GM12874 (cell line): ENCODE results near the gene SMARCC1.

Source experiments
- CTCF ChIP-seq: IDR thresholded peaks from 2 replicates; pipeline ENCODE4 v1.5.1; 2011; ENCODE audit warnings: low read depth, mild to moderate bottlenecking, control low read depth, low read length, moderate library complexity; ENCODE audit not compliant: insufficient read depth

Gene SMARCC1

GRCh38 chr3:47678446-47679338 is 103.0 kb downstream of the SMARCC1 start:
- TF ChIP-seq CTCF = no peak

GRCh38 chr3:47669026-47669749 is 112.5 kb downstream of the SMARCC1 start:
- no peak for TF ChIP-seq CTCF

DNA sequence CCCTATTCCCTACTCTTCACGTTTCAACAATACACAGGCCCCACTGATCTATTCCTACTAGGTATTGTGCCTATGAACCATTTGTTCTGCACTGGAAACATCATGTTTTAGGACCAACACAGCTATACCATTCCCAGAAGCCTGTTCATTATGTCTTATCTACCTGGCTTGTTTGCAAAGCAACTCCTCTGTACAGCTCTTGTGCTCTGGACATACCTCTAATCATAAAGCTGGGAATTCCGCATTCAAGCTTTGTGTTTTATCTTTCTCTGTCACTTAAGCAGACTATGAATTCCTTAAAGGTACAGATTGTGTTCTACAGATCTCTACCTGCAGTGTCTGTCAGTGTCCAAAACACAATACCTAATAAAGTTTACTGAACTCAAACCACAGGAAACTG is 115.6 kb downstream of the SMARCC1 start:
- TF ChIP-seq CTCF = no peak

- TF ChIP-seq CTCF = peak; percentile 27; the same call in 1 of the 2 replicates
Measured at GRCh38 chr3:47664519-47664918, 117.2 kb downstream of the SMARCC1 start.

- TF ChIP-seq CTCF = no peak
Measured at GRCh38 chr3:47663630-47664240, 118.0 kb downstream of the SMARCC1 start.

DNA sequence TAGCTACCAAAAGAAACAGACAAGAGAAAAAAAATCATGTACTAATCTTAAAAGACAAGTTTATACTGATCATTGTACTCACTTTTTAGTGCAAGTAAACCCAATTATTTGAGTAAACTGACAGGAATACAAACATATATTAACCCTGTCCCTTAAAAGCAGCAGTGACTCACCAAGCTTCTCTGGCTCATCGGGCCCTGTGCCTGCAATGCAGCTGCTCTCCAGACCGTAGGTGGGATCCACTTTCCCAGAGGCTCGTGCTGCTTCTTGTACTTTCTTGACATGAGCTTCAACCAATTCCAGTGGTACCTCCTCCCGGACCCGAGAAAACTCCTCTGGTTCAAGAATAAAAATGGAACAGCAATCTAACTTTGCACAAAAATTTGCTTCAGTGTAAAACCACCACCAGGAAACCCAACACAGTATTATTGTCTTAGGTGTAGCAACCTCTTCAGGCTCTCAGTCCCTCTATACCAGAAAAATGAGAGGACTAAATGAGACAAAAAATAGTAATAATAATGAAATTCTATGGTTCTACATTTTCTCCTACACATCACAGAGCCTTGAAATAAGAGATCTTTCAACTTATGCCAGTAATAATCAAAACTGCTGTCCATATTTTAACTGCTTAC is 120.5 kb downstream of the SMARCC1 start:
- TF ChIP-seq CTCF = no peak

- TF ChIP-seq CTCF = no peak
Measured at GRCh38 chr3:47658444-47658843, 123.2 kb downstream of the SMARCC1 start.
